HG02642 (cell line): Measurements from ENCODE around the gene RGS4.

Experiments used
- ATAC-seq: cut with Tn5 transposase; IDR thresholded peaks from one replicate; pipeline ENCODE4 v1.9.1; 2021; ENCODE audit warnings: mild to moderate bottlenecking; ENCODE audit not compliant: unreplicated experiment, poor library complexity

Gene RGS4

GRCh38 chr1:163069142-163069541 is at the start of gene RGS4:
Gene RGS4 (plus strand): TSS chr1:163069361. CDS start chr1:163069485, 124 bp downstream.
- ATAC-seq = no peak

- no peak for ATAC-seq
Observed at GRCh38 chr1:163022129-163022528, 47.0 kb upstream of the RGS4 start.

GRCh38 chr1:163027610-163028009 is 41.6 kb upstream of the RGS4 start:
- ATAC-seq = no peak

GRCh38 chr1:163029901-163030300 is 39.3 kb upstream of the RGS4 start:
- no peak for ATAC-seq

- ATAC-seq = no peak
Observed at GRCh38 chr1:163035446-163036249, 33.5 kb upstream of the RGS4 start.

GRCh38 chr1:163036671-163037070 is 32.5 kb upstream of the RGS4 start:
- ATAC-seq = no peak

GRCh38 chr1:163038928-163039706 is 30.0 kb upstream of the RGS4 start:
- no peak for ATAC-seq

GRCh38 chr1:163039707-163040093 is 29.5 kb upstream of the RGS4 start:
- no peak for ATAC-seq

- ATAC-seq = no peak
Observed at GRCh38 chr1:163046071-163046470, 23.1 kb upstream of the RGS4 start.

- ATAC-seq = no peak
Observed at GRCh38 chr1:163047951-163048659, 21.1 kb upstream of the RGS4 start.

- ATAC-seq = no peak
Observed at GRCh38 chr1:163048869-163049268, 20.3 kb upstream of the RGS4 start.

GRCh38 chr1:163049296-163049695 is 19.9 kb upstream of the RGS4 start:
- no peak for ATAC-seq

- ATAC-seq = no peak
Observed at GRCh38 chr1:163050496-163050895, 18.7 kb upstream of the RGS4 start.

- no peak for ATAC-seq
Observed at GRCh38 chr1:163054181-163054591, 15.0 kb upstream of the RGS4 start.

GRCh38 chr1:163055005-163055404 is 14.2 kb upstream of the RGS4 start:
- ATAC-seq = no peak

- no peak for ATAC-seq
Observed at GRCh38 chr1:163055531-163055930, 13.6 kb upstream of the RGS4 start.

GRCh38 chr1:163056831-163057230 is 12.3 kb upstream of the RGS4 start:
- ATAC-seq = no peak

- no peak for ATAC-seq
Observed at GRCh38 chr1:163060343-163061007, 8.7 kb upstream of the RGS4 start.

- no peak for ATAC-seq
Observed at GRCh38 chr1:163063143-163063542, 6.0 kb upstream of the RGS4 start.

GRCh38 chr1:163063610-163064009 is 5.6 kb upstream of the RGS4 start:
- no peak for ATAC-seq
